GM18507 (cell line): Measurements from ENCODE around the gene RIMKLB.
"Not testable (repeated sequence)": the region's sequence is repeated elsewhere in the genome, so short reads cannot be mapped to it uniquely, and the experiment has no call there.

Experiments
- DNase-seq: peaks from one replicate; pipeline ENCODE4 v3.0.0; 2011; ENCODE audit warnings: low read depth; ENCODE audit not compliant: insufficient read length; ENCODE audit errors: extremely low spot score
- FAIRE-seq: peaks from 2 replicates; lab custom pipeline; 2011; peaks lifted over from hg19 to GRCh38; lab: Jason Lieb, UNC

RIMKLB gene

GRCh38 chr12:8760076-8760475 is 62.3 kb downstream of the RIMKLB start:
- FAIRE-seq, DNase-seq: not testable (repeated sequence)

- not testable (repeated sequence) for DNase-seq, FAIRE-seq
These were observed 64.9 kb downstream of the RIMKLB start for GRCh38 chr12:8762701-8763100.

- FAIRE-seq, DNase-seq: not testable (repeated sequence)
These were observed 68.3 kb downstream of the RIMKLB start for GRCh38 chr12:8766121-8766520.

GRCh38 chr12:8770499-8770898 is 72.7 kb downstream of the RIMKLB start:
- DNase-seq (no peak), FAIRE-seq (no peak)

- FAIRE-seq = no peak
These were observed 73.3 kb downstream of the RIMKLB start for GRCh38 chr12:8771072-8771471.

GRCh38 chr12:8773461-8773860 is 75.7 kb downstream of the RIMKLB start:
- no peak for DNase-seq
- FAIRE-seq = no peak

More at GRCh38 chr12:8771072-8771471, 73.3 kb downstream of the RIMKLB start:
- DNase-seq = no peak

- DNase-seq (no peak), FAIRE-seq (no peak)
These were observed 81.5 kb downstream of the RIMKLB start for GRCh38 chr12:8779281-8779680.

GRCh38 chr12:8779862-8780261 is 82.1 kb downstream of the RIMKLB start:
- FAIRE-seq (no peak), DNase-seq (no peak)

GRCh38 chr12:8780389-8780788 is 82.6 kb downstream of the RIMKLB start:
- no peak for FAIRE-seq

GRCh38 chr12:8781381-8782127 is 83.8 kb downstream of the RIMKLB start:
- FAIRE-seq = no peak

More at GRCh38 chr12:8780389-8780788, 82.6 kb downstream of the RIMKLB start:
- no peak for DNase-seq

GRCh38 chr12:8784290-8784888 is 86.6 kb downstream of the RIMKLB start:
- FAIRE-seq = no peak
- no peak for DNase-seq

More at GRCh38 chr12:8781381-8782127, 83.8 kb downstream of the RIMKLB start:
- DNase-seq = no peak

GRCh38 chr12:8785499-8785898 is 87.7 kb downstream of the RIMKLB start:
- no peak for FAIRE-seq
- DNase-seq = no peak

- FAIRE-seq = not testable (repeated sequence)
These were observed 89.4 kb downstream of the RIMKLB start for GRCh38 chr12:8787206-8787605.

GRCh38 chr12:8788706-8789105 is 90.9 kb downstream of the RIMKLB start:
- DNase-seq, FAIRE-seq: not testable (repeated sequence)

More at GRCh38 chr12:8787206-8787605, 89.4 kb downstream of the RIMKLB start:
- DNase-seq = not testable (repeated sequence)

GRCh38 chr12:8789341-8790013 is 91.7 kb downstream of the RIMKLB start:
- FAIRE-seq, DNase-seq: not testable (repeated sequence)

GRCh38 chr12:8793226-8793625 is 95.4 kb downstream of the RIMKLB start:
- FAIRE-seq, DNase-seq: not testable (repeated sequence)

- FAIRE-seq, DNase-seq: not testable (repeated sequence)
These were observed 96.8 kb downstream of the RIMKLB start for GRCh38 chr12:8794611-8795010.

GRCh38 chr12:8796831-8797626 is 99.2 kb downstream of the RIMKLB start:
- no peak for DNase-seq
- no peak for FAIRE-seq

- DNase-seq, FAIRE-seq: not testable (repeated sequence)
These were observed 103.4 kb downstream of the RIMKLB start for GRCh38 chr12:8801213-8801612.
